HEK293 (cell line): ENCODE measurements around the gene PLEKHA6.
A peak's percentile ranks its signal among the peaks of the same experiment; 100 is the strongest.

Experiments
- CTCF ChIA-PET: fragments of 350-600 bp; formaldehyde crosslinking; extraction: SDS; loops from one replicate; lab custom pipeline; 2021; ENCODE audit warnings: antibody characterized with exemption; lab: Yijun Ruan, JAX
- POLR2A ChIA-PET: fragments of 300-600 bp; formaldehyde crosslinking; extraction: SDS; loops from one replicate; lab custom pipeline; 2020; ENCODE audit warnings: antibody characterized with exemption, inconsistent platforms; lab: Yijun Ruan, JAX
- H3K27ac ChIP-seq: fragments of 200-500 bp; sonication (Bioruptor generic); 2 replicates; pipeline ENCODE4 v1.5.1; 2014; ENCODE audit warnings: low read depth, low read length, control low read depth, inconsistent platforms; ENCODE audit errors: extremely low read depth
- H3K36me3 ChIP-seq, 2 experiments: fragments of 200-500 bp in 1 of 2; sonication (Bioruptor generic) in 1 of 2; 1 replicate in 1 of 2; 2 replicates in 1 of 2; pipeline ENCODE4 v1.5.1; 2014 to 2017; ENCODE audit warnings: inconsistent platforms in 2 of 2, low read length in 2 of 2; ENCODE audit not compliant: control insufficient read depth in 2 of 2, insufficient read depth in 1 of 2
- H3K4me1 ChIP-seq: fragments of 200-500 bp; sonication (Bioruptor generic); 2 replicates; pipeline ENCODE4 v1.5.1; 2014; ENCODE audit warnings: mild to moderate bottlenecking, low read length, inconsistent platforms; ENCODE audit not compliant: control insufficient read depth, insufficient read depth
- H3K4me3 ChIP-seq: 2 replicates; pipeline ENCODE4 v1.5.1; 2011; ENCODE audit warnings: low read depth, mild to moderate bottlenecking, control low read depth, low read length, moderate library complexity
- H3K9me3 ChIP-seq: fragments of 200-500 bp; sonication (Bioruptor generic); 2 replicates; pipeline ENCODE4 v1.5.1; 2014; ENCODE audit warnings: low read depth, low read length, inconsistent platforms; ENCODE audit not compliant: control insufficient read depth, insufficient read depth
- ELK4 ChIP-seq: IDR thresholded peaks from 2 replicates; pipeline ENCODE4 v1.6.1; 2011; ENCODE audit warnings: mild to moderate bottlenecking, low read depth, low read length, borderline replicate concordance
- MYNN ChIP-seq: fragments of 450-650 bp; formaldehyde crosslinking; IDR thresholded peaks from 2 replicates; pipeline ENCODE4 v1.5.1; 2016; ENCODE audit warnings: missing biosample characterization, missing genetic modification characterization, borderline replicate concordance
- OSR2 ChIP-seq: fragments of 450-650 bp; formaldehyde crosslinking; IDR thresholded peaks from 2 replicates; pipeline ENCODE4 v1.5.1; 2016; ENCODE audit warnings: missing biosample characterization, missing genetic modification characterization
- SCRT1 ChIP-seq: fragments of 450-650 bp; formaldehyde crosslinking; IDR thresholded peaks from 2 replicates; pipeline ENCODE4 v1.5.1; 2016; ENCODE audit warnings: missing biosample characterization, missing genetic modification characterization, borderline replicate concordance
- WT1 ChIP-seq: fragments of 450-650 bp; formaldehyde crosslinking; IDR thresholded peaks from 2 replicates; pipeline ENCODE4 v1.5.1; 2016; ENCODE audit warnings: missing biosample characterization, missing genetic modification characterization
- ZBTB10 ChIP-seq: fragments of 450-650 bp; formaldehyde crosslinking; IDR thresholded peaks from 2 replicates; pipeline ENCODE4 v1.5.1; 2016; ENCODE audit warnings: missing biosample characterization, missing genetic modification characterization
- ZBTB6 ChIP-seq: fragments of 450-650 bp; formaldehyde crosslinking; IDR thresholded peaks from 2 replicates; pipeline ENCODE4 v1.5.1; 2017; ENCODE audit warnings: missing biosample characterization, missing genetic modification characterization
- ZIC2 ChIP-seq: fragments of 450-650 bp; formaldehyde crosslinking; IDR thresholded peaks from 2 replicates; pipeline ENCODE4 v1.5.1; 2016; ENCODE audit warnings: missing biosample characterization, missing genetic modification characterization
- ZNF114 ChIP-seq: fragments of 450-650 bp; formaldehyde crosslinking; IDR thresholded peaks from 2 replicates; pipeline ENCODE4 v1.5.0; 2017; ENCODE audit warnings: missing biosample characterization, missing genetic modification characterization
- ZNF146 ChIP-seq: fragments of 450-650 bp; formaldehyde crosslinking; IDR thresholded peaks from 2 replicates; pipeline ENCODE4 v1.5.1; 2016; ENCODE audit warnings: missing biosample characterization, missing genetic modification characterization
- ZNF248 ChIP-seq: fragments of 450-650 bp; formaldehyde crosslinking; IDR thresholded peaks from 2 replicates; pipeline ENCODE4 v1.5.1; 2017; ENCODE audit warnings: missing biosample characterization, missing genetic modification characterization
- ZNF292 ChIP-seq: fragments of 450-650 bp; formaldehyde crosslinking; IDR thresholded peaks from 2 replicates; pipeline ENCODE4 v1.5.1; 2016; ENCODE audit warnings: low read depth, missing biosample characterization, missing genetic modification characterization, borderline replicate concordance
- ZNF768 ChIP-seq: fragments of 450-650 bp; formaldehyde crosslinking; IDR thresholded peaks from 2 replicates; pipeline ENCODE4 v1.5.1; 2018; ENCODE audit warnings: missing biosample characterization, mild to moderate bottlenecking, missing genetic modification characterization
- ZNF830 ChIP-seq: fragments of 450-650 bp; IDR thresholded peaks from 2 replicates; pipeline ENCODE4 v1.5.0; 2018; ENCODE audit warnings: missing biosample characterization, missing genetic modification characterization, low read depth, mild to moderate bottlenecking, moderate library complexity
- TF ChIP-seq, protein P1 (sequence below): fragments of 450-650 bp; formaldehyde crosslinking; IDR thresholded peaks from 2 replicates; pipeline ENCODE4 v1.5.1; 2016; ENCODE audit warnings: missing biosample characterization, missing genetic modification characterization
- TF ChIP-seq, protein P2 (sequence below): fragments of 450-650 bp; formaldehyde crosslinking; IDR thresholded peaks from 2 replicates; pipeline ENCODE4 v1.5.1; 2016; ENCODE audit warnings: missing biosample characterization, missing genetic modification characterization

PLEKHA6 gene

DNA sequence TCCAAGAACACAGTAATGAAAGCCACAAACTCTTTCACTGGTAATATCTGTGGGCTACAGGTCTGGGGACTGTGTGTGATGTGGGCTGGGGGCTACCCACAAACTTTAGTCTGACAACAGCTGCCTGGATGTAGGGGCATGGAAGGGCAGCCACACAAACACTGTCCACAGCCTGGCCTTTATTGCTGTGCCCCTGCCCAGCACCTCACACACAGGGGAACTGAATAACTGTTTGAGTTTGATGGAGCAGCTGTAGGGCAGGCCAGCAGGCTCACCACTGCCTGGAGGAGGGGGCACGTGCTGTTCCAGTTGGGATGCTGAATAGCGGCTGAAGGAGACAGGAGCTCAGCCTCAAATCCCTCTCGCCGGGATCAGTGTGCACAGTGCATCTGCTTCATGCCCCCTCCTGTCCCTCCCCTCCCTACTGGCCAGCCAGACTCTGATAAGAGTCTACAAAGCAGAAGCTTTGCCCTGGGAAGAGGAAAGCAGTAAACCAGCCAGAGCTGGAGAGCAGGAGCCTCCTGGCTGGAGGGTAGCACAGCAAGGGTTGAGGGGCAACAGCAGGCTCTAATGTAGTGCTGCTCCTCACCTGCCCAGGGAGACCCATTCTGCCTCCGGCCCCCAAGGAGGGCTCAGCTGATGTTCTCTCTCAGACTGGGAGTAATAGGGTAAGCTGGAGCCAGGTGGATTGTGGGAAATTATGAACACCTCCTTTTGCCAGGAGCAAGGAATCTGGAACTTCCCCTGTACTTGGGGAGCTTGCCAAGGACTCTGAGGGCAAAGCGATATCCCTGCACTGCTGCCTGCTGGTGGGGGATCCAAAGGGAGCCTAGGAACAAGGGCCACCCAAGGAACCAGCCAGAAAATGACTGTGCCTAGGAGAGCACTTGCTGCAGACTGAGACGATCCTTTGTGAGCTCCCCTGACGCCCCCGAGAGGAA lies 75.7 kb downstream of the PLEKHA6 start:
- H3K27ac ChIP-seq: no peak overlapping the region
- H3K36me3 ChIP-seq: no peaks in the 10 kb centered on the region
- H3K4me3 ChIP-seq: no peak overlapping the region
- ChIA-PET POLR2A (no interaction called here), CTCF (interaction anchor here (0.6 to 3.0 kb wide), 6 partner anchors 26 to 219 kb away, joined by 3 to 18 read pairs (median 3); no protein-coding TSS in a partner anchor)
- H3K4me1 ChIP-seq: peaks cover 7% of the 10 kb centered on the region; the same call in 1 of the 2 replicates
- no peaks in the 10 kb centered on the region for H3K9me3 ChIP-seq
- TF ChIP-seq ELK4 (no peak), ZNF114 (tag by site-specific recombination) (no peak), ZIC2 (tag by site-specific recombination) (peak; percentile 83)

GRCh38 chr1:204282761-204283221 lies 76.9 kb downstream of the PLEKHA6 start:
- CTCF ChIA-PET: interaction anchor here (0.5 to 2.6 kb wide), 3 partner anchors 25 to 1150 kb away, joined by 3 to 13 read pairs (median 4); no protein-coding TSS in a partner anchor
- no peak overlapping the region for H3K4me3 ChIP-seq
- no peak for TF ChIP-seq OSR2 (tag by site-specific recombination)
- TF ChIP-seq, protein P1, sequence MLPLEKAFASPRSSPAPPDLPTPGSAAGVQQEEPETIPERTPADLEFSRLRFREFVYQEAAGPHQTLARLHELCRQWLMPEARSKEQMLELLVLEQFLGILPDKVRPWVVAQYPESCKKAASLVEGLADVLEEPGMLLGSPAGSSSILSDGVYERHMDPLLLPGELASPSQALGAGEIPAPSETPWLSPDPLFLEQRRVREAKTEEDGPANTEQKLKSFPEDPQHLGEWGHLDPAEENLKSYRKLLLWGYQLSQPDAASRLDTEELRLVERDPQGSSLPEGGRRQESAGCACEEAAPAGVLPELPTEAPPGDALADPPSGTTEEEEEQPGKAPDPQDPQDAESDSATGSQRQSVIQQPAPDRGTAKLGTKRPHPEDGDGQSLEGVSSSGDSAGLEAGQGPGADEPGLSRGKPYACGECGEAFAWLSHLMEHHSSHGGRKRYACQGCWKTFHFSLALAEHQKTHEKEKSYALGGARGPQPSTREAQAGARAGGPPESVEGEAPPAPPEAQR (tag by site-specific recombination): no peak
- TF ChIP-seq ZNF248 (tag by site-specific recombination): no peak
- TF ChIP-seq, protein P2, sequence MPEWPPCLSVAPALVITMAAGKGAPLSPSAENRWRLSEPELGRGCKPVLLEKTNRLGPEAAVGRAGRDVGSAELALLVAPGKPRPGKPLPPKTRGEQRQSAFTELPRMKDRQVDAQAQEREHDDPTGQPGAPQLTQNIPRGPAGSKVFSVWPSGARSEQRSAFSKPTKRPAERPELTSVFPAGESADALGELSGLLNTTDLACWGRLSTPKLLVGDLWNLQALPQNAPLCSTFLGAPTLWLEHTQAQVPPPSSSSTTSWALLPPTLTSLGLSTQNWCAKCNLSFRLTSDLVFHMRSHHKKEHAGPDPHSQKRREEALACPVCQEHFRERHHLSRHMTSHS: no peak
- no peak for TF ChIP-seq MYNN (tag by site-specific recombination)
- TF ChIP-seq ZNF292 (tag by site-specific recombination): no peak
- no peak for TF ChIP-seq ZNF114 (tag by site-specific recombination)
- no peak for TF ChIP-seq ZNF830 (tag by site-specific recombination)
- no peak for TF ChIP-seq ZBTB10 (tag by site-specific recombination)
- TF ChIP-seq ZNF768 (tag by site-specific recombination): no peak
- no peak for TF ChIP-seq SCRT1
- TF ChIP-seq ZNF146 (tag by site-specific recombination): no peak
- no peak for TF ChIP-seq ZBTB6
- TF ChIP-seq WT1 (tag by site-specific recombination): no peak
- no peak overlapping the region for H3K27ac ChIP-seq
- H3K4me1 ChIP-seq: peaks cover 3% of the 10 kb centered on the region; the same call in 1 of the 2 replicates
- POLR2A ChIA-PET: interaction anchor here (0.6 kb wide), 1 partner anchor 11 kb away, joined by 3 read pairs; no protein-coding TSS in a partner anchor
- no peaks in the 10 kb centered on the region for H3K9me3 ChIP-seq
- no peaks in the 10 kb centered on the region for H3K36me3 ChIP-seq
